ENCODE measurements around the gene TLX2. TPM values are rescaled to one million over a fixed set of nuclear protein-coding genes. Genes with fewer than 3 reads are reported as not detected.
A peak's percentile ranks its signal among the peaks of the same experiment; 100 is the strongest.

TLX2 gene
- total RNA-seq, 2 donors from 2014 or later, result not detected

DNA sequence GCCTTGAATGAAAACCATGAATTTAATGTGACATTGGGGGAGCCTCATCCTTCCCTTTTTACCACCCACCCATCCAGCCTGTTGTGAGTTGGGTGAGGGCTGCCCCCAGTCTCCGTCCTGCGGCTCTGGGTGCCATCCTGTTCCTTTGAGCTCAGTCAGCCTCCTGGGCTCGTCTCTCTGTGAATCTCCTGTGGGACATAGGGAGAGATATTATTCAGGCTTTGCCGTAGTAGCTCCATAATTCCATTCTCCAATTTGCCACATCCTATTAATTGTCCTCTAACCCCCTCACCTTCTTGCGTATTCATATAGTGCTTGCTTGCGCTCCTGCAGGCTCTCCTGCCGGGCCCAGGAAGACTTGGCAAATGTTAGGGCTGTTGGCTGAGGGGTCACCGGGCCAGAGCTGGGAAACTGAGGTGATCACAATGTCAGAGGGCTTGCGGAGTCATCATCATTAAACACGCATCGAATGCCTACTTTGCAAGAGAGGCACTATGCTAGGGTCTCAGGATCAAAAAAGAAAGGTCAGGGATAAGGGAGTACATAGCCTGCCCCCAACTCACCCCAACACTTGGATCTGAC lies 12.5 kb downstream of the TLX2 start:
- intact Hi-C loops (cut with DNase I), result no loop called here
- ATAC-seq, result no peak
- DNase-seq, result no peak

GRCh38 chr2:74527741-74528140 lies 13.5 kb downstream of the TLX2 start:
- intact Hi-C loops (cut with DNase I), result loop anchor here in 1 of 2 donors (2.0 kb wide), 1 partner anchor 17 kb away; no protein-coding TSS in a partner anchor
- DNase-seq (no peak), ATAC-seq (no peak)

GRCh38 chr2:74528600-74529356 lies 14.5 kb downstream of the TLX2 start:
- no peak for DNase-seq
- ATAC-seq, result peak; percentile 0 to 1
- intact Hi-C loops (cut with DNase I), result loop anchor here in 1 of 2 donors (2.0 kb wide), 1 partner anchor 18 kb away; no protein-coding TSS in a partner anchor

GRCh38 chr2:74529357-74530238 lies 15.3 kb downstream of the TLX2 start, which contains the start of the genes AUP1 and HTRA2:
Gene AUP1, minus strand, starts transcription at chr2:74529706. Its CDS starts 77 bp downstream, at chr2:74529629.
Gene HTRA2, plus strand, starts transcription at chr2:74529933. Its CDS starts 74 bp downstream, at chr2:74530007.
- DNase-seq (peak; percentile 99), ATAC-seq (peak; percentile 95 to 97)
- intact Hi-C loops (cut with DNase I), result loop anchor here in 1 of 2 donors (2.0 to 5.0 kb wide), 2 partner anchors 19 to 58 kb away; no protein-coding TSS in a partner anchor

DNA sequence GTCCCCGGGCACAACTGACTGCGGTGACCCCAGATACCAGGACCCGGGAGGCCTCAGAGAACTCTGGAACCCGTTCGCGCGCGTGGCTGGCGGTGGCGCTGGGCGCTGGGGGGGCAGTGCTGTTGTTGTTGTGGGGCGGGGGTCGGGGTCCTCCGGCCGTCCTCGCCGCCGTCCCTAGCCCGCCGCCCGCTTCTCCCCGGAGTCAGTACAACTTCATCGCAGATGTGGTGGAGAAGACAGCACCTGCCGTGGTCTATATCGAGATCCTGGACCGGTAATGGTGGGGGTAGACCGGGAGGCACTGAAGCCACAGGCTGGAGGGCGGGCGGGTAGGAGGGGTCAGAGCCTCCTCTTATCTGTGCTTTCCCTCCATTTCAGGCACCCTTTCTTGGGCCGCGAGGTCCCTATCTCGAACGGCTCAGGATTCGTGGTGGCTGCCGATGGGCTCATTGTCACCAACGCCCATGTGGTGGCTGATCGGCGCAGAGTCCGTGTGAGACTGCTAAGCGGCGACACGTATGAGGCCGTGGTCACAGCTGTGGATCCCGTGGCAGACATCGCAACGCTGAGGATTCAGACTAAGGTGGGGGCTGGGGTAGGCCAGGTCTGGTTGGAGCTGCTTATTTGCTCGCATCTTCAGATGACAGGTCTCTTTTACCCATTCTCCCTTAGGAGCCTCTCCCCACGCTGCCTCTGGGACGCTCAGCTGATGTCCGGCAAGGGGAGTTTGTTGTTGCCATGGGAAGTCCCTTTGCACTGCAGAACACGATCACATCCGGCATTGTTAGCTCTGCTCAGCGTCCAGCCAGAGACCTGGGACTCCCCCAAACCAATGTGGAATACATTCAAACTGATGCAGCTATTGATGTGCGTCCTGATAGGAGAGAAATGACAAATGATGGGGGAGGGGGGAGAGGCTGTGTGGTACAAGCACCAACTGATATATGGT lies 16.3 kb downstream of the TLX2 start:
- ATAC-seq, result peak; percentile 34 to 53
- DNase-seq, result no peak
- intact Hi-C loops (cut with DNase I), result loop anchor here in 1 of 2 donors (5.0 kb wide), 1 partner anchor 57 kb away; no protein-coding TSS in a partner anchor

DNA sequence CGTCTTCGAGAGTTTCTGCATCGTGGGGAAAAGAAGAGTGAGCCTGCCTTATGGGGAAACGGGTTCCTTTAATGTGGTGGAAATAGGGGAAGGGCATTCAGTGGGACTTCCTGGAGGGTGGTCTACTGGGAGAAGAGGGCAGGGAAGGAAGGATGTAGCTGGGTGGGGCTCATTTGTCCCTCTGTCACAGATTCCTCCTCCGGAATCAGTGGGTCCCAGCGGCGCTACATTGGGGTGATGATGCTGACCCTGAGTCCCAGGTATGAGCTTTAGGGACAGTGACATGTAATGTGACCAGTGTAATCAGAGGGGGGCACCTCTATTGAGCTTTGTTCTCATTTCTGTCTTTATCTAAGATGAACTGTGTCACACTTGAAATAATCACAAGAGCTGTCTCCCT lies 17.4 kb downstream of the TLX2 start:
- ATAC-seq (no peak), DNase-seq (no peak)
- intact Hi-C loops (cut with DNase I), result loop anchor here in 1 of 2 donors (5.0 kb wide), 1 partner anchor 56 kb away; no protein-coding TSS in a partner anchor

GRCh38 chr2:74532222-74532621 lies 18.0 kb downstream of the TLX2 start:
- DNase-seq (no peak), ATAC-seq (no peak)
- intact Hi-C loops (cut with DNase I), result loop anchor here in 1 of 2 donors (5.0 kb wide), 1 partner anchor 55 kb away; no protein-coding TSS in a partner anchor

DNA sequence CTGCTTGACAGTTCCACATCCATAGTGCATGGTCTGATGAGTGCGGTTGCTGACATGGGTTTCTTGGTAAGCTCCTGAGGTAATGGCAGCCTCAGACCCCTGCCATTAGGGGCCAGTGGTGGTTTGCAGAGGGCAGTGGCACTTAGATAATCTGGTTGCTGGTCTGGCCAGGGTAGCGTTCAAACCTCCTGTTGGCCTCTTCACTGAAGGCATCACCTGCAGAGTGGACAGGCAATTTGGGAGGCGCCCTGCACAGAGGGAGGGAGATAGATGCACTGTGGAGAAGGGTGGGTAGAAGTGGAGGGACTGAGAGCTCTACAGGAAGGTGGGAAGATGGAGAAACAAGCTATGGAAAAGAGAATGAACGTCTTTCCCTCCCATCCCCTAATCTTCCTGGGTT lies 19.2 kb downstream of the TLX2 start:
- no peak for DNase-seq
- no peak for ATAC-seq
- intact Hi-C loops (cut with DNase I), result loop anchor here in 1 of 2 donors (5.0 kb wide), 1 partner anchor 54 kb away; no protein-coding TSS in a partner anchor

DNA sequence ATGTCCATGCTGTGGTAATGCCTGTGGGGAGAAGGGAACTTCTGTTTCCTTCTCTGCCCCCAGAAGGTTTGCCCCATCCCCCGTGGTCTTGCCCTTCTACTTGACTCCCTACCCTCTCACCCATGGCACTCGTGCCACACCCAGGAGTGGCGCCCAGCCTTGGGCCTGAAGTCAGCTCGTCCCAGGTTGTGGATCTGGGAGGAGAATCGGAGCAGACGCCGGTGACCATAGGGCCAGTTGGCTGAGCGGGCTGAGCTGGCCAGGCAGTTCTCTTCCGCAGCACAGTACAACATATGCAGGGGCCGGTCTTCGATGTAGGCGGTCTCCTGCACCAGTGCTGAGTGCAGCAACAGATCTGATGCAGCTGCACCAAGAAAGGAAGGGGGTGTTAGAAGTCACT lies 20.2 kb downstream of the TLX2 start:
- DNase-seq, result no peak
- intact Hi-C loops (cut with DNase I), result loop anchor here in 1 of 2 donors (5.0 kb wide), 1 partner anchor 53 kb away; no protein-coding TSS in a partner anchor

DNA sequence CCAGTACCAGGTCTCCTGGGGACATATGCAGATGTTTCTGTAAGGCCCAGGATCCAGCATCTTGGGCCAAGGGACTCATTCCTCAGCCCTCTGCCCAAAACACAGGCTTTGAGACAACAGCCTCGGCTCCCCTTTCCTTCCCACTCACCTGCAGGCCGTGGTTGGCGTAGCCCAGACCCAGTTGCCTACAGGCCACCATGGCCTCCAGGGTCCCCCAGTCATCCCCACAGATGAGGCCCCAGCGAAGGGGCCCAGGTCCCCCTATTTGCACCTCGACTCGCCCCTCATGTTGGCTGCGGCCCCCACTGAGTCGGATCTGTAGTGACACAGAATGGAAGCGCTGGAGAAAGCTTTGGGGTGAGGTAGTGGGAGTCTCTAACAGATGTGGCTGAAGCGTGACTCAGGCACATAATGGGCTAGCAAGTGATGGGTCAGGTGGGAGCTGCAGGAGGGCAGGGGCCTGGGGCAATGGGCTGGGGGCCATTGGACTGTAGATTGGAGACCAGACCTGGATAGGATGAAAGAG lies 21.3 kb downstream of the TLX2 start:
- no peak for ATAC-seq
- intact Hi-C loops (cut with DNase I), result no loop called here
- no peak for DNase-seq

More for the DNA sequence above, 20.2 kb downstream of the TLX2 start:
- no peak for ATAC-seq

GRCh38 chr2:74536166-74536950 lies 22.1 kb downstream of the TLX2 start:
- intact Hi-C loops (cut with DNase I), result no loop called here
- DNase-seq (no peak), ATAC-seq (no peak)

DNA sequence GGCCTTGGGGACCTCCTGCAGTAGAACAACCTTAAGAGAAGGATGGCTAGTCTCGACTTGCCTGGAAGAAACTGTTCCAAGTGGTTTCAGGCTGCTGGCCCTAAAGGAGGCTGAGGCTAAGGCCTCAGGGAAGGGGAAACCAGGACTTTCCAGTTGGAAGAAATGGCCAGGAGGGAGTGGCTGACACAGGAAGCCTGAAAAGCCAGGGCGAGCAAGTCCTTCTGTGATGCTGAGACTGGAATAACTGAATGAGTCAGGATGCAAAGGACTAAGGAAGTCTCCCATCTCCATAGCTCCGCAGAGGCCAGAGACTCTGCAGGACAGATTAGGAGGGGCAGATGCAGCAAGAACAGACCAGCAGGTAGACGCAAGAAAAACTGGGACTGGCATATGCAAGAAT lies 22.9 kb downstream of the TLX2 start:
- DNase-seq (no peak), ATAC-seq (no peak)
- intact Hi-C loops (cut with DNase I), result no loop called here

DNA sequence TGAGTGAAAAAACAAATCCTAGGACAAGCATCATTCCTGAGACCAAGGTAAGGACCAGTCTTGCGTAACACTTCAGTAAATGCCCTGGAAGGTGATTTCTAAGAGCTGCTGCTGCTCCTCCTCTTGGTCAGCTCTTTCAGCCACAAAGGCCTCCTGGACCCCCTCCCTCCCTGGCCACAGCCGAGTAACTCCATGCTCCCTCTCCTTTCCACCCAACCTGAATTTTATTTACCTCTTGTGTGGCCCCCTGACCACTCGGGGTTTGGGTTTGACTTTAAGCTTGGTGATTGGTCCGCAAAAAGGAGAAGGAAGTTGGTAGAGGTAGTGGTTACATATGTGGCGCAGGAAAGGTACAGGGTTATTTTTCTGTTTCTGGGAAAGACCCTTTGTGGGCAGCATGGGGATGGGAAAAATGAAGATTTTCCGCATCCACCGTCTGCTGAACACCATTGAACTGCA lies 24.7 kb downstream of the TLX2 start:
- no peak for DNase-seq
- intact Hi-C loops (cut with DNase I), result no loop called here
- no peak for ATAC-seq

- DNase-seq (peak; percentile 81), ATAC-seq (peak; percentile 32 to 74)
- intact Hi-C loops (cut with DNase I), result no loop called here
Measured at GRCh38 chr2:74540291-74540690, 26.0 kb downstream of the TLX2 start.

DNA sequence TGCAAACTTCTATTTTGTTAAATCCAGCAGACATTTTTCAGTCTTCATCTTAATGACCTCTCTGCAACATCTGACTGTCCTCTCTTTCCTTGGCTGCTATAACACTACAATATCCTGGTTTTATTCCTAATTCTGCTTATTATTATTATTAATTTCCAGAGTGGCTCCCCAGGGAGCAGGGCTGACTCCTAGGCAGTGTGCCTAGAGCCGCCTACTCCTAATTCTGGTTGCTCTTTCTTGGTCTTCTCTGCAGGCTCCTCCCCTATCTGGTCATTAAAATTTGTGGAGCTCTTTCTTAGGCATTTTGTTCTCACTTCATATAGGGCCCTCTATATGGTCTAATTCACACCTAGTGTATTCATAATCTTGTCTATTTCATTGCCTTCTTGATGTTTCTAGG lies 28.7 kb downstream of the TLX2 start:
- no peak for DNase-seq
- intact Hi-C loops (cut with DNase I), result no loop called here
- ATAC-seq, result no peak

DNA sequence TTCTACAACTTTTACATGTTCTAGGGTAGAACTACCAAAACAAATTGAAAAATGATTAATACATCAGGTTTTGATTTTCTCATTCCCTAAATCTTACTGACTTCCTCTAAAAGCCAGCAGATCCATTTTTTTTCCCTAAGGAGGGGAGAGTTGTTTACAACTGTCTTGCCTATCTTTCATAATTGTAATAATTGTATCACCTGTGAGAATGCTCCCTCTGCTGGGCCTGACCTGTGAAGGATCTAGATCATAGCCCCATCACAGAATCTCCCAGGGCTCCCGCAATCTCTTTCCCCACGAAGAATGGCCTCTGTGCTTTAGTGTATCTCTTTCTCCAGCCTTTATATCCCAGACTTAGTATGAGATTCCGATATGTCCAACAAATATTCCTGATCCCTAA lies 30.4 kb downstream of the TLX2 start:
- no peak for ATAC-seq

GRCh38 chr2:74546004-74546403 lies 31.8 kb downstream of the TLX2 start:
- no peak for ATAC-seq
- DNase-seq, result no peak
- intact Hi-C loops (cut with DNase I), result no loop called here

More for the DNA sequence above, 30.4 kb downstream of the TLX2 start:
- DNase-seq, result no peak
- intact Hi-C loops (cut with DNase I), result no loop called here
